Rectal smooth muscle tissue (tissue), 1 donor: ENCODE data around the gene BPIFB2.

ENCODE experiments used
- H3K27ac ChIP-seq: one replicate; pipeline ENCODE4 v1.7.0; 2013; ENCODE audit warnings: low read depth, low read length, inconsistent platforms
- H3K27me3 ChIP-seq: one replicate; pipeline ENCODE4 v1.7.0; 2013; ENCODE audit warnings: low read length; ENCODE audit not compliant: control insufficient read depth, insufficient read depth
- H3K36me3 ChIP-seq: one replicate; pipeline ENCODE4 v1.7.0; 2013; ENCODE audit warnings: low read length; ENCODE audit not compliant: control insufficient read depth, insufficient read depth
- H3K4me1 ChIP-seq: one replicate; pipeline ENCODE4 v1.7.0; 2013; ENCODE audit warnings: low read length; ENCODE audit not compliant: control insufficient read depth, insufficient read depth
- H3K4me3 ChIP-seq: one replicate; pipeline ENCODE4 v1.7.0; 2013; ENCODE audit warnings: low read length
- H3K9ac ChIP-seq: one replicate; pipeline ENCODE4 v1.7.0; 2013; ENCODE audit warnings: low read length

BPIFB2 gene

DNA sequence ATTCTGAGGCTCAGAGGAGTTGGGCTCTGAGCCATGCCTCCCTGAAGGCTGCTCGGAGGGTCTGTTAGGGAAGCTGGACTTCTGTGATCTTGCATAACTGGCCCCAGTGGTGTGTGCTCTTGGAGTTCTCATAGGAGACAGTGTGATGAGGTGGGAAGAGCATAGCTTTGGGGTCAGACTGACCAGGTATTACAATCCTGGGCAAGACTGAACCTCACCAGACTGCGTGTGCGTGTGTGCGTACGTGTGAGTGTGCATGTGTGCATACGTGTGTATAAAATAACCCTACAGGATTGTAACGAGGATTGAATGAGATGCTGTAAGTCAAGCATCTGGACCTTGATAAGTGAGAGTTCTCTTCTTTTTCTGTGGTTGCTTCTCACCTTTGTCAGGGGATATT is 10.0 kb downstream of the BPIFB2 start:
- Histone ChIP-seq H3K27me3 (peaks cover 2% of the 10 kb centered on the region), H3K27ac (no peak overlapping the region), H3K4me3 (no peak overlapping the region), H3K36me3 (no peaks in the 10 kb centered on the region), H3K9ac (no peak overlapping the region), H3K4me1 (no peaks in the 10 kb centered on the region)

DNA sequence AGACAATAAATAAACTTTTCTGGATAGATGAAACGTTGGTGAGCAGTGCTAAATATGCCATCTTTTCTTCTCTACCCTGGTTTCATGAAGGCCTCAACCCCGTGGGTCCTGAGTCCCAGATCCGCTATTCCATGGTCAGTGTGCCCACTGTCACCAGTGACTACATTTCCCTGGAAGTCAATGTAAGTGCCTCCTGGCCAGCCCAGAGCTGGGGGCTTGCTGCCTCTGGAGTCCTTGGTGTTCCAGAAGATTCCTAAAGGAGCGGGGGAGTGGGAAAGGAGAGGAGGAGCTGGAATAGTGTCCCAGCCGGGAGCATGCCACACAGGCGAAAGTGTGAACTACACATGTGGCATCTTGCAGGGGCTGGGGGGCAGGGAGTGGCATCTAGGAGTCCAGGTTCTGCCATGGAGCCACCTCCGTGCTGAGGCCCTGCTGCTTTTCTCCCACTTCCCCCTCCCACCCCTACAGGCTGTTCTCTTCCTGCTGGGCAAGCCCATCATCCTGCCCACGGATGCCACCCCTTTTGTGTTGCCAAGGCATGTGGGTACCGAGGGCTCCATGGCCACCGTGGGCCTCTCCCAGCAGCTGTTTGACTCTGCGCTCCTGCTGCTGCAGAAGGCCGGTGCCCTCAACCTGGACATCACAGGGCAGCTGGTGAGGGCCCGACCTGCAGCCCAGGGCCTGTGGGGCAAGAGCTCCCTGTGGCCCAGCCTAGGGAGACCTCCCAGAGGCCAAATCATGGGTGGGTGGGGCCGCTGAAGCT is 10.8 kb downstream of the BPIFB2 start:
- no peaks in the 10 kb centered on the region for H3K36me3 ChIP-seq
- no peaks in the 10 kb centered on the region for H3K4me1 ChIP-seq
- no peak overlapping the region for H3K4me3 ChIP-seq
- peaks cover 2% of the 10 kb centered on the region for H3K27me3 ChIP-seq
- H3K27ac ChIP-seq, result no peak overlapping the region
- no peak overlapping the region for H3K9ac ChIP-seq

DNA sequence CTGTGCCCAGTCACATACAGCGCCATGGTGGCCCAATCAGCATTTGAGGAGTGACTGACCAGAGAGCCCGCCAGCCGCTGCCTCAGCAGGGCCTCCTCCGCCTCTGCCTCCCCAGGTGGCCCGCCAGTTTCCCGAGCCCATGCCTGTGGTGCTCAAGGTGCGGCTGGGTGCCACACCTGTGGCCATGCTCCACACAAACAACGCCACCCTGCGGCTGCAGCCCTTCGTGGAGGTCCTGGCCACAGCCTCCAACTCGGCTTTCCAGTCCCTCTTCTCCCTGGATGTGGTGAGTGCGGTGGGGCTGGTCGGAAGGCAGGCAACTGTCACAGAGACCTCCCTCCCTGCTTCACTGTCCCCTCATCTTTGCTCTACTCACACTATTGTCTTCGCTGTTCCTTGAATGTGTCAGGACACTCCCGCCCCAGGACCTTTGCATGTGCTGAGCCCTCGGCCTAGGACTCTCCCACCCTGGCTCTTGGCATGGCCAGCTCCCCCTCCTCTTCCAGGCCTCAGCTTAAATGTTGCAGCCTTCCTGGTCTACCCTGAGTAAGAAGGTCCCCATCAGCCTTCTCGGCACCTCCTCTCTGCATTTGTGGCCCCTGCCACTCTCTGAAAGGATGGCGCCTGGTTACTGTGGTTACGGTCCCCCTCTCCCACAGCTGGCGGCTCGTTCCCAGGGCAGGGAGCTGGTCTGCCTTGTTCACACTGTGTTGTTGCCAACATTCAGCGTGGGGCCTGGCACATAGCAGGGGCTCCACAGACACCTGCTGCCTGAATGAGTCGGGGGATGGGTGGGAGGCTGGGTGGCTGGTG is 12.2 kb downstream of the BPIFB2 start:
- Histone ChIP-seq H3K9ac (no peak overlapping the region), H3K27me3 (peaks cover 2% of the 10 kb centered on the region), H3K4me3 (no peak overlapping the region), H3K36me3 (no peaks in the 10 kb centered on the region), H3K27ac (no peak overlapping the region), H3K4me1 (no peaks in the 10 kb centered on the region)

DNA sequence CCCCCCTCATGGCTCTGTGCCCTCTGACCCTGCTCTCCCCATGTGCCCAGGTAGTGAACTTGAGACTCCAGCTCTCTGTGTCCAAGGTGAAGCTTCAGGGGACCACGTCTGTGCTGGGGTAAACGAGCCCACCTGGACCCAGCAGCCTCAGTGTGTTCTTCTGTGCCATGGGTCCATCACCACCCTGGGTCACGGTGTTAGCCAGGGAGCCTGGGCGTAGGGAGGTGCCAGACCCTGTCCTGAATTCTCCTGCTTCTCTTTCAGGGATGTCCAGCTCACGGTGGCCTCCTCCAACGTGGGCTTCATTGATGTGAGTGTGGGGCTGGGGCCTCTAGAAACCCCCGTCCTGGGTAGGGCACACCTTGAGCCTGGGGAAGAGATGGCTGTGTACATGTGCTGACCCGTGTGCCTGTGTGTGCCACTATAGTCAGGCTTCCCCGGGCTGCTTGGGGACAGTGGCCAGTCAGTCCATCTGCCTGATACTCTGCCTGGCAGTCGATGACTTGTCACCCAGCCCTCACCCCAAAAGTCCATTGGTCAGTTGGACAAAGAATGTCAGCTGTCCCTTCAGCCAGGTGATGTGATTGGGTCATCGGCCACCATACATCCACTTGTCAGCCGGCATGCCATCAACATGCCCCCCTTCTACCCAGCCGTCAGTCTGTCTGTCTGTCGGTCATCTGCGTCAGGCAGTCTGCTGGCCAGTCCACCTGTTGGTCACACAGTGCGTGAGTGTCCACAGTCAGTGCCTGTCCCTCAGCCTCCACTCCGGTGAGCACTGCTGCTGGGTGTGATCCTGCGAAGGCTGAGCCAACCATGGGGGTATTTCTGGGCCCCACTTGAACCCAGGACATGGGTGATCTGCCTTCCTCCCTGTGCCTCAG is 13.0 kb downstream of the BPIFB2 start:
- Histone ChIP-seq H3K36me3 (no peaks in the 10 kb centered on the region), H3K9ac (no peak overlapping the region), H3K4me1 (no peaks in the 10 kb centered on the region), H3K27ac (no peak overlapping the region), H3K27me3 (peaks cover 2% of the 10 kb centered on the region), H3K4me3 (no peak overlapping the region)

DNA sequence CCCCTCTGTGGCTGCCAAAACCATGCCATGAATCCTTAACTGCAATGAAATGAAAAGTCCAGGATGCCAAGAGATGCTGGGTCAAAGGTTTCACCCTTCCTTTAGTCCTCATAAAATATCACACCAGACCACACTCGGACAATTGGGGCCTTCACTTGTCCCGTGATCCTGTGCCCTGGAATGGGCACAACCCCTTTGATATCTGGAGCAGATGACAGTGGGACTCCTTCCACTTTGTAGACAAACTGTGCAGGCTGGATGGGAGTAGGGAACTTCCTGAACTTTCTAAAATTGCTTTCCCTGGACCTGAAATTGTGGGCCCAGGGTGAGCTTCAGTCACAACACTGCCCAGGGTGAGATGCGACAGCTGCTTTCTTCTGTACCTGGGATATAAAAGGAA is 14.4 kb downstream of the BPIFB2 start:
- Histone ChIP-seq H3K27ac (no peak overlapping the region), H3K4me1 (no peaks in the 10 kb centered on the region), H3K27me3 (no peaks in the 10 kb centered on the region), H3K4me3 (no peak overlapping the region), H3K36me3 (no peaks in the 10 kb centered on the region), H3K9ac (no peak overlapping the region)

DNA sequence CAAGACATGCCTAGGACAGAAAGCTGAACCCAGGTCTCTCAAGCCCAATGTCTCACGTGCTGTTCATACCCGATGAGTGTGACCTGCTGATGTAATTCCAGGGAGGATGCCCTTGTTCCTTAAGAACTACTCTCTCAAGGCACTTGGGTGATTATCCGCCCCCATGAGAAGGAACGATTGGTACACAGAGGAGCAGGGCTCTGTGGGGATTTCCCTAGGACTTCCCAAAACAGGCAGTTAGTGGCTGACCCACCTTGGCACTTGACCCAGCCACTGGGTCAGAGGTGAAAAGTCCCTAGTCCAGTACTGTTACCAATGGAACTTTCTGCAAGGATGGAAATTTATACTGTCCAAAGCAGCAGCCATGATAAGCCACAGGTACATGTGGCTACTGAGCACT is 14.8 kb downstream of the BPIFB2 start:
- Histone ChIP-seq H3K9ac (no peak overlapping the region), H3K4me3 (no peak overlapping the region), H3K4me1 (no peaks in the 10 kb centered on the region), H3K36me3 (no peaks in the 10 kb centered on the region), H3K27ac (no peak overlapping the region), H3K27me3 (no peaks in the 10 kb centered on the region)

DNA sequence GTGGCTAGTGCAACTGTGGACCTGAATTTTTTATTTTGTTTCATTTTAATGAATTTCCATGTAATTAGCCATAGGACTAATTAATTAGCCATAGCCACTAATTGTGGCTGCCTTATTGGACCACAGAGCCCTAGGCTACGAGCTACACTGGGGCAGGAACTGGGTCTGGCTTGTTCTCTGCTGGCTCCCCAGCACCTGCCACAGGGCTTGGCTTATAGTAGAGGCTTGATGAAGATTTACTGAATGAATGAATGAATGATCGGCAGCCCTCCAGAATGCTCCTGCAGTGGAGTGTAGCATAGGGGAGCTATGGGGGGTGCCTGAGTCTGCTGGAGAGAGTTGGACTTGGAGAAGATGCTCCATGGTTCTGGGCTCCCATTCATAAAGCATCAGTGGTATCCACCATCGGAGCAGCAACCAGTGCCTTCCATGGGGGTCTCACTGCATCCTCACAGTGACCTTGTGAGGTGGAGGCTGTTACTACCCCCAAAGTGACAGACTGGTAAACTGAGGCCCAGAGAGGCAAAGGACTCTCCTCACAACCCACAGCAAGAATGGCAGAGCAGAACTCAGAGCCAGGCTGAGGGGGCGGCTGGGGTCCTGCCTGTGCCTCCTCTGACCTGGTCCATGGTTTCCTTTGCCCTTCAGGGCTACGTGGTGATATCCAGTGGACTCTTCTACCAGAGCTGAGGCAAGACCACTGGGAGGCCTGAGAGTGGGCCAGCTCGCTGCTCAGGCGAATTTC is 15.4 kb downstream of the BPIFB2 start:
- no peak overlapping the region for H3K4me3 ChIP-seq
- no peaks in the 10 kb centered on the region for H3K36me3 ChIP-seq
- H3K4me1 ChIP-seq, result no peaks in the 10 kb centered on the region
- no peak overlapping the region for H3K9ac ChIP-seq
- H3K27ac ChIP-seq, result no peak overlapping the region
- H3K27me3 ChIP-seq, result no peaks in the 10 kb centered on the region

DNA sequence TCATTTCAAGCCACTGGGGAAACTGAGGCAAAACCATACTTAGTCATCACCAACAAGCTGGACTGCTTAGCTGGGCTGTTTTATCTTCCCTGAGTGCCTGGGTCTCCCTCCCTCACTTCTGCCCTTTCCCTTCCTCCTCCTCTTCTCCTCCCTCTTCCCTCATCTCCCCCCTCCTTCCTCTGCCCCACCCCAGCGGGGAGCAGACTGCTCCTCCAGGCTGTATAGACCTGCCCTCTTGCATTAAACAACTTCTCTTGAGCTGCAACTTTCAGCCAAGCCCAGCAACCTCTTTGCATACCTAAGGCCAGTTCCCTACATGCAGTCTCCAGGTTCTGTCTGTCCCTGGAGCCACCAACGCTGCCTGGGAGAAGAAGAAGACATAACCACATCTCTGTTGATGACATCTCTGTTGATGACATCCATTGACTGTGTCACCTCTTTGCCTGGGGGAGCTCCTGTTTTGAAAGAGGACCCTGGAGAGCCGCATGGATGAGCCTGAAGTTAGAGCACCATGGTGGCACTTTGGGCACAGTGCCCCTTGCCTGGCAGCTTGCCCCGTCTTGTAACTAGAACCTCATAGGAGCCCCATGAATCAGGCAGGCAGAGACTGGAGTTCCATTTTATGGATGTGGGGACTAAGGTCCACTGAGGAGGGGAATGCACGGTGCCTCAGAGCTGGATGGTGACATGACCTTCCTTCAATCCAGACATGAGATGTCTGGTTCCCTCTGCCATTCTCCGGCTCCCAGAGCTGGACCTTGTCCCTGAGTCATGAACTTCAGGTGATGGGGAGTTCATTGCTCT is 16.1 kb downstream of the BPIFB2 start:
- Histone ChIP-seq H3K36me3 (no peaks in the 10 kb centered on the region), H3K27ac (no peak overlapping the region), H3K27me3 (no peaks in the 10 kb centered on the region), H3K4me1 (no peaks in the 10 kb centered on the region), H3K9ac (no peak overlapping the region), H3K4me3 (no peak overlapping the region)

DNA sequence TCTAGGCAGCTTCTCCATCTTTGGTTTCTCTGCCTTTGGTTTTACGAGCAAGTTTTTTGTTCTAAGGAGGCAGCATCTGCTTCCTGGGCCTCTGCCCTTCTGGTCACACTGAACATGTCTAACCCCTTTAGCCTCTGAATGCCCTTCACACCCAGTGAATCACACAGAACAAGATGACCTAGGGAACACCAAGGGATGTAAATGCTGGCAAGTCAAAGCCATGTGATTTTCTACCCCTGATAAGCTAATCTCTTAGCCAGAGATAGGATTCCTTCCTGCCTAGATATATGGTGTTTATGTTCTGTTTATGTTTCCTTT is 16.7 kb downstream of the BPIFB2 start:
- Histone ChIP-seq H3K4me1 (no peaks in the 10 kb centered on the region), H3K9ac (no peak overlapping the region), H3K4me3 (no peak overlapping the region), H3K36me3 (no peaks in the 10 kb centered on the region), H3K27ac (no peak overlapping the region), H3K27me3 (no peaks in the 10 kb centered on the region)

DNA sequence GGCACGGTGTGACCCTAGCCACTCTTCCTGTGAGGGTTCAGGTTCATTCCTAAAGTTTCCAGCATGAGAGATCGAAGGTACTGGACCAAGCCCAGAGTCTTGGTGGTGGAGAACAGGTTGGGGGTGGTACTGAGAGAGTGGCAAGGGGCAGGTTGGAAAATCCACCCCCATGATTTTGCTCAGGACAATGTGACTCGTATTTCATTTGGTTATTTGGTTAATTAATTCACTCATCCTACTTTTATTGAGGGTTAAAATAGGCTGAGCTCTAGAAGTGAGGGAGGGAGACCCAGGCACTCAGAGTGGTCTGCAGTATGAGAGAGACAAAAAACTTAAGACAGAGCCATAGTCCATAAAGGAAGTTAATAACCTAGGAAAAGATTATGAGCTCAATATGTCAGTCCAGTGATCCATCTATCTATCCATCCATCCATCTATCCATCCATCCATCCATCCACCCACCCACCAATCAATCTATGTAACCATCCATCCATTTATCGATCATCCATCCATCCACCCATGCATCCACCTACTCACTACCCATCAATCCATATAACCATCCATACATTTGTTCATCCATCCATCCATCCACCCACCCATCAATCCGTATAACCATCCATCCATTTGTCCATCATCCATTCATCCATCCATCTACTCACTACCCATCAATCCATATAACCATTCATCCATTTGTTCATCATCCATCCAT is 17.3 kb downstream of the BPIFB2 start:
- H3K4me3 ChIP-seq, result no peak overlapping the region
- H3K4me1 ChIP-seq, result no peaks in the 10 kb centered on the region
- no peak overlapping the region for H3K27ac ChIP-seq
- no peak overlapping the region for H3K9ac ChIP-seq
- H3K36me3 ChIP-seq, result no peaks in the 10 kb centered on the region
- no peaks in the 10 kb centered on the region for H3K27me3 ChIP-seq

DNA sequence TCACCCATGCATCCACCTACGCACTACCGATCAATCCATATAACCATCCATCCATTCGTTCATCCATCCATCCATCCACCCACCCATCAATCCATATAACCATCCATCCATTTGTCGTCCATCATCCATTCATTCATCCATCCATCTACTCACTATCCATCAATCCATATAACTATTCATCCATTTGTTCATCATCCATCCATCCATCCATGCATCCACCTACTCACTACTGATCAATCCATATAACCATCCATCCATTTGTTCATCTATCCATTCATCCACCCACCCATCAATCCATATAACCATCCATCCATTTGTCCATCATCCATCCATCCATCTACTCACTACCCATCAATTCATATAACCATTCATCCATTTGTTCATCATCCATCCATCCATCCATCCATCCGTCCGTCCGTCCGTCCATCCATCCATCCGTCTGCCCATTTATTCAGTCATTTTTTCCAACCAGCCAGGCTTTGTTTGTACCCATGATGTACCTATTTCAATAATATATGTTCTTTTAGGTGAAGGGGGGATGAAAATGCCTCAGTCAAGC is 17.9 kb downstream of the BPIFB2 start:
- Histone ChIP-seq H3K9ac (no peak overlapping the region), H3K4me1 (no peaks in the 10 kb centered on the region), H3K36me3 (no peaks in the 10 kb centered on the region), H3K27ac (no peak overlapping the region), H3K27me3 (no peaks in the 10 kb centered on the region), H3K4me3 (no peak overlapping the region)
